Measurements from ENCODE around the gene SIN3A. TPM values are rescaled to one million over a fixed set of nuclear protein-coding genes. Genes with fewer than 3 reads are reported as not detected.
"Not testable (repeated sequence)": the region's sequence is repeated elsewhere in the genome, so short reads cannot be mapped to it uniquely, and the experiment has no call there.

The SIN3A gene
- total and polyA plus RNA-seq, 2 experiments from 2014 or later = 24.3 to 73.0 TPM

DNA sequence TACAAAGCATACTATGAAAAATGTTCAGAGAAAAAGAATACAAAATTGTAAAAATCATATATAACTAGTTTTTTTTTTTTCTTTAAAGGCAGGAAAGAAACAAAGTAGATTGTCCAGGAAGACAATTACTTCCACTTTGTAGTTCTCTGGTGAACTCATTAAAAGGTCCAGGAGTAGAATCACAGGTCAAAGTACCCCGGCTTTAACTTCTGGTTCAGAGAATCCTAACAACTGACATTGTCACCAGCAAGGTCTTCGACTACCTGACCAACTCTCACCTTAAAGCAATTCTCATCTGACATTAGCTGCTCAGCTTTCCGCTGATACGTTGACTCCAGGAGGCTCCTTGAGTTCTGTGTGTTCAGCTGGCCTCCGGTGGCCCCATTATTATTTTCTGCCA, 67.5 kb downstream of the SIN3A start:
- not testable (repeated sequence) for H3K27ac Mint-ChIP-seq, H3K4me3 Mint-ChIP-seq
- peaks cover 63% of the 10 kb centered on the region for H3K36me3 ChIP-seq (ENCODE audit: insufficient read depth)

GRCh38 chr15:75380773-75381172, 70.7 kb downstream of the SIN3A start:
- Mint-ChIP-seq H3K36me3 (ENCODE audit: low read depth) (peaks cover 82% of the 10 kb centered on the region), H3K4me1 (no peaks in the 10 kb centered on the region), H3K27me3 (ENCODE audit: insufficient read depth, low read depth, poor library complexity) (no peaks in the 10 kb centered on the region), H3K4me3 (no peak overlapping the region), H3K9me3 (no peaks in the 10 kb centered on the region), H3K27ac (no peak overlapping the region)
- Histone ChIP-seq H3K36me3 (ENCODE audit: insufficient read depth) (peaks cover 63% of the 10 kb centered on the region), H3K4me2 (no peak overlapping the region), H3K4me3 (no peak overlapping the region), H3K79me2 (replicated peaks; ENCODE audit: insufficient read depth) (no peaks in the 10 kb centered on the region), H3K9me2 (ENCODE audit: insufficient read depth) (no peaks in the 10 kb centered on the region), H3K27ac (ENCODE audit: low read depth) (no peak overlapping the region), H3F3A (replicated peaks; ENCODE audit: low read depth) (0 out of 2 replicates have a peak, but pooled peaks cover 9% of the 10 kb centered on the region), H3K4me1 (ENCODE audit: insufficient read depth) (no peaks in the 10 kb centered on the region), H3K27me3 (ENCODE audit: insufficient read depth) (no peaks in the 10 kb centered on the region), H4K20me1 (replicated peaks; ENCODE audit: insufficient read depth) (peaks cover 30% of the 10 kb centered on the region), H2AFZ (no peak overlapping the region)
- no peak for DNase-seq (ENCODE audit: low spot score)
- no peak for ATAC-seq
- TF ChIP-seq REST (IDR thresholded peaks at IDR 0.05; ENCODE audit: unreplicated experiment) (no peak), CTCF (conservative IDR thresholded peaks at IDR 0.05; ENCODE audit: low read depth in 2 of 2) (no peak), CREB1 (CRISPR knock-in tag; IDR thresholded peaks at IDR 0.05; ENCODE audit: low read depth) (no peak), ZNF331 (CRISPR knock-in tag; IDR thresholded peaks at IDR 0.05; ENCODE audit: low read depth) (no peak), ZNF114 (CRISPR knock-in tag; IDR thresholded peaks at IDR 0.05) (no peak), ZNF462 (CRISPR knock-in tag; IDR thresholded peaks at IDR 0.05) (no peak), NANOG (IDR thresholded peaks at IDR 0.05; ENCODE audit: borderline replicate concordance) (no peak), EZH2phosphoT487 (IDR thresholded peaks at IDR 0.05; ENCODE audit: unreplicated experiment) (no peak), JUNB (IDR thresholded peaks at IDR 0.05; ENCODE audit: unreplicated experiment) (no peak)
- TF ChIP-seq, protein P1, sequence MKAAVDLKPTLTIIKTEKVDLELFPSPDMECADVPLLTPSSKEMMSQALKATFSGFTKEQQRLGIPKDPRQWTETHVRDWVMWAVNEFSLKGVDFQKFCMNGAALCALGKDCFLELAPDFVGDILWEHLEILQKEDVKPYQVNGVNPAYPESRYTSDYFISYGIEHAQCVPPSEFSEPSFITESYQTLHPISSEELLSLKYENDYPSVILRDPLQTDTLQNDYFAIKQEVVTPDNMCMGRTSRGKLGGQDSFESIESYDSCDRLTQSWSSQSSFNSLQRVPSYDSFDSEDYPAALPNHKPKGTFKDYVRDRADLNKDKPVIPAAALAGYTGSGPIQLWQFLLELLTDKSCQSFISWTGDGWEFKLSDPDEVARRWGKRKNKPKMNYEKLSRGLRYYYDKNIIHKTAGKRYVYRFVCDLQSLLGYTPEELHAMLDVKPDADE (IDR thresholded peaks at IDR 0.05) = no peak

More for the DNA sequence above, 67.5 kb downstream of the SIN3A start:
- not testable (repeated sequence) for H3K4me2 ChIP-seq; H3K4me3 ChIP-seq; H3K9me2 ChIP-seq (ENCODE audit: insufficient read depth); H3F3A ChIP-seq (replicated peaks; ENCODE audit: low read depth); H3K27ac ChIP-seq (ENCODE audit: low read depth); H3K79me2 ChIP-seq (replicated peaks; ENCODE audit: insufficient read depth); H3K9me3 Mint-ChIP-seq; H3K4me1 Mint-ChIP-seq; H3K27me3 Mint-ChIP-seq (ENCODE audit: insufficient read depth, low read depth, poor library complexity); H2AFZ ChIP-seq; ATAC-seq; H3K4me1 ChIP-seq (ENCODE audit: insufficient read depth); H3K27me3 ChIP-seq (ENCODE audit: insufficient read depth); DNase-seq (ENCODE audit: low spot score)
- H3K36me3 Mint-ChIP-seq (ENCODE audit: low read depth) = peaks cover 87% of the 10 kb centered on the region
- H4K20me1 ChIP-seq (replicated peaks; ENCODE audit: insufficient read depth) = peaks cover 38% of the 10 kb centered on the region

Measured in GM23338 (cell line).